Endothelial cell of umbilical vein (primary cell): ENCODE results near the gene MCTP1. TPM values are rescaled to one million over a fixed set of nuclear protein-coding genes. Genes with fewer than 3 reads are reported as not detected.

ENCODE experiments used
- BruUV-seq: library from RNA; stranded (reverse); fragments of 400-500 nt; replicated peaks from 2 replicates; lab custom pipeline; 2021; lab: Mats Ljungman, UMichigan
- CTCF ChIA-PET: fragments of 300-600, 350-600 bp; sonication (Branson Sonifier 250); formaldehyde crosslinking; loops from one replicate; lab custom pipeline; 2021; ENCODE audit warnings: antibody characterized with exemption, inconsistent platforms; lab: Charles Lee
- POLR2A ChIA-PET: fragments of 300-600, 350-600 bp; sonication (Branson Sonifier 250); formaldehyde crosslinking; loops from one replicate; lab custom pipeline; 2021; ENCODE audit warnings: antibody characterized with exemption, inconsistent platforms; lab: Charles Lee
- DNase-seq: peaks from one replicate; pipeline ENCODE4 v3.0.0-alpha.2; 2011; ENCODE audit warnings: low read depth, low spot score
- FAIRE-seq: peaks from 2 replicates; lab custom pipeline; 2011; peaks lifted over from hg19 to GRCh38; lab: Jason Lieb, UNC
- H2AFZ ChIP-seq: 2 replicates; pipeline ENCODE4 v1.6.0; 2012; ENCODE audit warnings: low read depth, low read length, control low read depth, inconsistent platforms
- H3K27ac ChIP-seq: 2 replicates; pipeline ENCODE4 v1.5.1; 2011; ENCODE audit warnings: low read depth, mild to moderate bottlenecking, control low read depth, low read length, moderate library complexity; ENCODE audit not compliant: insufficient read depth
- H3K27me3 ChIP-seq, 2 experiments: 2 replicates each; pipeline versions ENCODE4 v1.6.0 to v1.6.1; 2011; ENCODE audit warnings: low read length in 2 of 2, mixed read lengths in 1 of 2; ENCODE audit not compliant: control insufficient read depth in 2 of 2, insufficient read depth in 2 of 2
- H3K36me3 ChIP-seq, 2 experiments: 2 replicates in 1 of 2; 3 replicates in 1 of 2; pipeline ENCODE4 v1.5.1; 2011; ENCODE audit warnings: low read length in 2 of 2, mild to moderate bottlenecking in 1 of 2, moderate library complexity in 1 of 2; ENCODE audit not compliant: control insufficient read depth in 2 of 2, insufficient read depth in 2 of 2; ENCODE audit errors: extremely low read depth in 1 of 2
- H3K4me1 ChIP-seq: 3 replicates; pipeline ENCODE4 v1.5.1; 2011; ENCODE audit warnings: mild to moderate bottlenecking, low read length; ENCODE audit not compliant: control insufficient read depth, insufficient read depth; ENCODE audit errors: extremely low read depth
- H3K4me2 ChIP-seq: 2 replicates; pipeline ENCODE4 v1.6.1; 2011; ENCODE audit warnings: low read length, control low read depth, mixed read lengths; ENCODE audit not compliant: insufficient read depth
- H3K4me3 ChIP-seq, 3 experiments: fragments of 200-600 bp in 1 of 3; sonication (generic), shearing (Covaris generic) in 1 of 3; replicated peaks in 1 of 3; 2 replicates each; pipeline ENCODE4 v1.5.1; 2011 to 2016; ENCODE audit warnings: control low read depth in 3 of 3, low read length in 3 of 3, mild to moderate bottlenecking in 2 of 3, inconsistent platforms in 1 of 3, low read depth in 1 of 3, moderate library complexity in 1 of 3; ENCODE audit not compliant: insufficient read depth in 1 of 3
- H3K79me2 ChIP-seq: 2 replicates; pipeline ENCODE4 v1.6.0; 2012; ENCODE audit warnings: low read length, inconsistent platforms; ENCODE audit not compliant: control insufficient read depth, insufficient read depth
- H3K9ac ChIP-seq: replicated peaks from 2 replicates; pipeline ENCODE3; 2011; ENCODE audit warnings: low read length, control low read depth; ENCODE audit not compliant: insufficient read depth; ENCODE audit errors: extremely low read depth
- H3K9me1 ChIP-seq: replicated peaks from 3 replicates; pipeline ENCODE4 v1.6.0; 2011; ENCODE audit warnings: mild to moderate bottlenecking, low read length; ENCODE audit not compliant: control insufficient read depth, insufficient read depth; ENCODE audit errors: extremely low read depth
- H3K9me3 ChIP-seq: replicated peaks from 2 replicates; pipeline ENCODE4 v1.5.1; 2012; ENCODE audit warnings: low read length, inconsistent platforms; ENCODE audit not compliant: control insufficient read depth, insufficient read depth
- H4K20me1 ChIP-seq: replicated peaks from 2 replicates; pipeline ENCODE3; 2011; ENCODE audit warnings: mild to moderate bottlenecking, low read length; ENCODE audit not compliant: control insufficient read depth, insufficient read depth; ENCODE audit errors: extremely low read depth
- CTCF ChIP-seq, 2 donors: IDR thresholded peaks; 1 replicate in 1 of 2; 2 replicates in 1 of 2; pipeline ENCODE4 v1.5.1; 2011; ENCODE audit warnings: low read length in 2 of 2, mild to moderate bottlenecking in 2 of 2, moderate library complexity in 2 of 2, control low read depth in 1 of 2, inconsistent platforms in 1 of 2, low read depth in 1 of 2; ENCODE audit not compliant: insufficient read depth in 1 of 2; ENCODE audit errors: extremely low read depth in 1 of 2
- EZH2 ChIP-seq: IDR thresholded peaks from 2 replicates; pipeline ENCODE4 v1.6.1; 2012; ENCODE audit warnings: borderline replicate concordance, low read depth, mild to moderate bottlenecking, moderate library complexity, low read length, inconsistent platforms; ENCODE audit not compliant: severe bottlenecking
- FOS ChIP-seq: IDR thresholded peaks from 2 replicates; pipeline ENCODE4 v1.6.1; 2011; ENCODE audit warnings: mild to moderate bottlenecking, low read length, moderate library complexity, borderline replicate concordance; ENCODE audit not compliant: insufficient read depth
- GATA2 ChIP-seq: IDR thresholded peaks from 2 replicates; pipeline ENCODE4 v1.7.0; 2011; ENCODE audit warnings: low read depth, mild to moderate bottlenecking, moderate library complexity, mixed read lengths, low read length; ENCODE audit not compliant: insufficient read length, insufficient read depth
- JUN ChIP-seq: IDR thresholded peaks from 2 replicates; pipeline ENCODE4 v1.6.1; 2011; ENCODE audit warnings: borderline replicate concordance, low read depth; ENCODE audit not compliant: insufficient read length, insufficient read depth
- MAX ChIP-seq: IDR thresholded peaks from 2 replicates; pipeline ENCODE4 v1.6.1; 2011; ENCODE audit not compliant: insufficient read depth, insufficient read length
- MYC ChIP-seq: IDR thresholded peaks from one replicate; pipeline ENCODE4 v1.6.1; 2011; ENCODE audit warnings: mild to moderate bottlenecking, low read depth, low read length
- POLR2A ChIP-seq: IDR thresholded peaks from 2 replicates; pipeline ENCODE4 v1.6.1; 2012; ENCODE audit warnings: low read depth, mild to moderate bottlenecking, control low read depth, low read length
- POLR2AphosphoS5 ChIP-seq: IDR thresholded peaks from 2 replicates; pipeline ENCODE4 v1.6.1; 2012; ENCODE audit warnings: low read depth, mild to moderate bottlenecking, control low read depth, low read length, moderate library complexity; ENCODE audit not compliant: insufficient read depth
- dilution Hi-C: fragments of 300-500 bp; cut with MboI; formaldehyde crosslinking; loops from one replicate; pipeline ENCODE4 v1.15.0; 2019; ENCODE audit warnings: low sequenced_read_pairs; ENCODE audit not compliant: extremely low pct_ligation_motif_present
- intact Hi-C: fragments of 100-400 bp; cut with micrococcal nuclease; formaldehyde crosslinking; loops from one replicate; pipeline ENCODE4 v1.10.0; 2022
- polyA plus RNA-seq, 4 experiments: library from polyadenylated mRNA; depleted of rRNA in 3 of 4; stranded (reverse) in 3 of 4; unstranded in 1 of 4; fragments of >200 nt; gene quantifications; 2 replicates each; pipeline versions ENCODE4 v1.2.1 to v1.2.3, GENCODE V29; 2011 to 2012; ENCODE audit warnings: missing spikeins in 1 of 4
- total RNA-seq: library from RNA; stranded (reverse); gene quantifications from 2 replicates; pipeline ENCODE4 v1.2.3, GENCODE V29; 2021

The MCTP1 gene
- total and polyA plus RNA-seq, 2 donors (not counting 3 experiments of a cell fraction or from before 2014, with no cell fraction given): 79.3 to 203 TPM

GRCh38 chr5:95152131-95152530 lies 132.8 kb downstream of the MCTP1 start:
- BruUV-seq: no TSS peak
- POLR2A ChIA-PET: no interaction called here
- H3K79me2 ChIP-seq: no peaks in the 10 kb centered on the region
- H3K36me3 ChIP-seq: no peaks in the 10 kb centered on the region
- intact Hi-C loops: no loop called here
- no peak for TF ChIP-seq CTCF (IDR thresholded peaks at IDR 0.05; ENCODE audit: extremely low read depth in 1 of 2, insufficient read depth in 1 of 2, low read depth in 1 of 2, low read length in 2 of 2)
- no peak for TF ChIP-seq FOS
- TF ChIP-seq MYC: no peak
- no peak for TF ChIP-seq JUN
- TF ChIP-seq GATA2: no peak
- TF ChIP-seq POLR2AphosphoS5: no peak
- no peak for TF ChIP-seq EZH2
- TF ChIP-seq POLR2A: no peak
- TF ChIP-seq MAX: no peak
- CTCF ChIA-PET: interaction anchor here (0.7 to 1.6 kb wide), 4 partner anchors 10 to 26 kb away, joined by 3 to 7 read pairs (median 5); no protein-coding TSS in a partner anchor
- no peaks in the 10 kb centered on the region for H3K27me3 ChIP-seq
- no peaks in the 10 kb centered on the region for H4K20me1 ChIP-seq
- no peak overlapping the region for H3K27ac ChIP-seq
- H3K9me3 ChIP-seq: no peaks in the 10 kb centered on the region
- peak overlapping the region; percentile 58 for H2AFZ ChIP-seq
- dilution Hi-C loops: no loop called here
- no peaks in the 10 kb centered on the region for H3K9me1 ChIP-seq
- no peak overlapping the region for H3K4me2 ChIP-seq
- peaks cover 17% of the 10 kb centered on the region for H3K4me1 ChIP-seq
- no peak overlapping the region for H3K9ac ChIP-seq
- no peak for DNase-seq
- no peak for FAIRE-seq
- H3K4me3 ChIP-seq: no peak overlapping the region
